GM12873 (cell line): ENCODE results near the gene ZNF296.

Experiments
- CTCF ChIP-seq: IDR thresholded peaks from 2 replicates; pipeline ENCODE4 v1.5.1; 2012; ENCODE audit warnings: low read depth, mild to moderate bottlenecking, moderate library complexity, low read length, control low read depth; ENCODE audit not compliant: insufficient read depth; ENCODE audit errors: missing control alignments

The ZNF296 gene

DNA sequence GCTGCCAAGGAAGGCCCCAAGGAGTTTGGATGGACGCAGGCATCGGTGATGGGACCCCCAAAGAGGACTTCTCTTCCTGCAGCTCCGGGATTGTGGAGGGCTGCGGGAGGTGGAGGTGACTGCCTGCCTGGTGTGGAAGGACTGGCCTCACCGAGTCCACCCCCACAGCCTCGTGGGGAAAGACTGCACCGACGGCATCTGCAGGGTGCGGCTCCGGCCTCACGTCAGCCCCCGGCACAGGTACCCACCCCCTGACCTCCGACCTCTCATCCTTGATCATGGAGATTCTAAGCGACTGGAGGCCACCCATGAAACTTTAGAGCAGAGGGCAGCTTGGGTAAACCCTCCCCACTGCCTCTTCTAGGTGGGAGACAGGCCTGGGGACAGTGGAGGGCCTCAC lies 54.3 kb downstream of the ZNF296 start:
- no peak for TF ChIP-seq CTCF
